PC-9 (cell line): Measurements from ENCODE around the gene MFAP3.

Experiments used
- CTCF ChIP-seq: fragments of 200-600 bp; sonication (generic); conservative IDR thresholded peaks from 2 replicates; pipeline ENCODE4 v1.6.1; 2017; ENCODE audit warnings: mixed run types, antibody characterized with exemption, mild to moderate bottlenecking, moderate library complexity
- EZH2 ChIP-seq: fragments of 200-600 bp; sonication (generic); IDR thresholded peaks from 2 replicates; pipeline ENCODE4 v1.8.0; 2017; ENCODE audit warnings: antibody characterized with exemption, low read depth

- no peak for TF ChIP-seq CTCF
- no peak for TF ChIP-seq EZH2
These were observed 47.4 kb downstream of the MFAP3 start for GRCh38 chr5:154086146-154086545.
